GM04504 (cell line): Measurements from ENCODE around the gene KIF16B.
A peak's percentile ranks its signal among the peaks of the same experiment; 100 is the strongest.
"Not testable (repeated sequence)": the region's sequence is repeated elsewhere in the genome, so short reads cannot be mapped to it uniquely, and the experiment has no call there.

ENCODE experiments used
- DNase-seq: peaks from one replicate; pipeline ENCODE4 v3.0.0-alpha.2; 2012; ENCODE audit warnings: low read depth

Gene KIF16B

GRCh38 chr20:16475225-16475624 is 98.0 kb downstream of the KIF16B start:
- no peak for DNase-seq

GRCh38 chr20:16474363-16474762 is 98.9 kb downstream of the KIF16B start:
- no peak for DNase-seq

- no peak for DNase-seq
These were observed 101.0 kb downstream of the KIF16B start for GRCh38 chr20:16472045-16472872.

- no peak for DNase-seq
These were observed 103.8 kb downstream of the KIF16B start for GRCh38 chr20:16469395-16469905.

GRCh38 chr20:16462711-16463110 is 110.5 kb downstream of the KIF16B start:
- no peak for DNase-seq

GRCh38 chr20:16459019-16459700 is 114.1 kb downstream of the KIF16B start:
- peak; percentile 70 for DNase-seq

- DNase-seq = no peak
These were observed 115.7 kb downstream of the KIF16B start for GRCh38 chr20:16457514-16457913.

GRCh38 chr20:16455324-16455723 is 117.9 kb downstream of the KIF16B start:
- DNase-seq = no peak

GRCh38 chr20:16451982-16452381 is 121.3 kb downstream of the KIF16B start:
- DNase-seq = no peak

- DNase-seq = no peak
These were observed 122.2 kb downstream of the KIF16B start for GRCh38 chr20:16451001-16451400.

- DNase-seq = no peak
These were observed 126.3 kb downstream of the KIF16B start for GRCh38 chr20:16446991-16447390.

- DNase-seq = no peak
These were observed 127.0 kb downstream of the KIF16B start for GRCh38 chr20:16446246-16446645.

- no peak for DNase-seq
These were observed 127.8 kb downstream of the KIF16B start for GRCh38 chr20:16445482-16445881.

- peak; percentile 61 for DNase-seq
These were observed 129.0 kb downstream of the KIF16B start for GRCh38 chr20:16444057-16444777.

GRCh38 chr20:16441546-16442164 is 131.6 kb downstream of the KIF16B start:
- no peak for DNase-seq

GRCh38 chr20:16440686-16441085 is 132.6 kb downstream of the KIF16B start:
- no peak for DNase-seq

GRCh38 chr20:16439540-16439939 is 133.7 kb downstream of the KIF16B start:
- DNase-seq = not testable (repeated sequence)

GRCh38 chr20:16438100-16438499 is 135.1 kb downstream of the KIF16B start:
- DNase-seq = no peak

GRCh38 chr20:16437387-16437996 is 135.8 kb downstream of the KIF16B start:
- DNase-seq = no peak

GRCh38 chr20:16434062-16434664 is 139.1 kb downstream of the KIF16B start:
- DNase-seq = no peak

- DNase-seq = no peak
These were observed 140.0 kb downstream of the KIF16B start for GRCh38 chr20:16433293-16433580.
